B cell (primary cell): ENCODE measurements around the gene CST9. TPM values are rescaled to one million over a fixed set of nuclear protein-coding genes. Genes with fewer than 3 reads are reported as not detected.
"Not testable (repeated sequence)": the region's sequence is repeated elsewhere in the genome, so short reads cannot be mapped to it uniquely, and the experiment has no call there.

ENCODE experiments used
- ATAC-seq: fragments of 200-7000 bp; cut with Tn5 transposase; one replicate; pipeline ENCODE4 v1.10.0; 2021; ENCODE audit warnings: low read depth, mild to moderate bottlenecking, moderate number of reproducible peaks, moderate library complexity
- CTCF ChIA-PET: fragments of 350-600 bp; sonication (Branson Sonifier 250); formaldehyde crosslinking; loops from one replicate; lab custom pipeline; 2021; ENCODE audit warnings: antibody characterized with exemption, inconsistent platforms; lab: Charles Lee
- POLR2A ChIA-PET: fragments of 350-600 bp; sonication (Branson Sonifier 250); formaldehyde crosslinking; loops from one replicate; lab custom pipeline; 2021; ENCODE audit warnings: antibody characterized with exemption; lab: Charles Lee
- DNase-seq: peaks from one replicate; pipeline ENCODE4 v3.0.0; 2013
- H2AFZ ChIP-seq: 2 replicates; pipeline ENCODE4 v1.6.1; 2012; ENCODE audit warnings: mild to moderate bottlenecking, low read depth, low read length; ENCODE audit not compliant: insufficient read depth, poor library complexity, severe bottlenecking
- H3K27ac ChIP-seq, 2 donors: 1 replicate in 1 of 2; 2 replicates in 1 of 2; pipeline ENCODE4 v1.5.1; 2012 to 2013; ENCODE audit warnings: low read length in 2 of 2, mild to moderate bottlenecking in 2 of 2, moderate library complexity in 1 of 2
- H3K27me3 ChIP-seq, 4 experiments: fragments of 200-600 bp in 1 of 4; sonication (generic) in 1 of 4; replicated peaks in 1 of 4; 1 replicate in 2 of 4; 2 replicates in 2 of 4; pipeline versions ENCODE4 v1.6.1 to v1.7.0; 2013 to 2016; ENCODE audit warnings: low read length in 3 of 4, mild to moderate bottlenecking in 2 of 4, mixed read lengths in 1 of 4, moderate library complexity in 1 of 4; ENCODE audit not compliant: insufficient read depth in 4 of 4, control insufficient read depth in 3 of 4; ENCODE audit errors: control extremely low read depth in 1 of 4
- H3K36me3 ChIP-seq, 2 experiments: replicated peaks in 1 of 2; 1 replicate in 1 of 2; 2 replicates in 1 of 2; pipeline versions ENCODE4 v1.6.1 to v1.7.1; 2013; ENCODE audit warnings: low read length in 1 of 2; ENCODE audit not compliant: insufficient read depth in 2 of 2, control insufficient read depth in 1 of 2; ENCODE audit errors: control extremely low read depth in 1 of 2, extremely low read depth in 1 of 2
- H3K4me1 ChIP-seq, 2 donors: fragments of 200-600 bp in 1 of 2; sonication (generic) in 1 of 2; 1 replicate in 1 of 2; 2 replicates in 1 of 2; pipeline versions ENCODE4 v1.5.1 to v1.6.1; 2013 to 2017; ENCODE audit warnings: low read length in 2 of 2; ENCODE audit not compliant: control insufficient read depth in 2 of 2, insufficient read depth in 2 of 2
- H3K4me2 ChIP-seq: replicated peaks from 2 replicates; pipeline ENCODE3; 2012; ENCODE audit warnings: mild to moderate bottlenecking, low read depth, low read length; ENCODE audit not compliant: poor library complexity, severe bottlenecking
- H3K4me3 ChIP-seq, 5 experiments: fragments of 200-600 bp in 1 of 5; sonication (generic) in 1 of 5; 1 replicate in 3 of 5; 2 replicates in 2 of 5; pipeline versions ENCODE4 v1.5.1 to v1.7.0; 2011 to 2016; ENCODE audit warnings: low read length in 4 of 5, mild to moderate bottlenecking in 4 of 5, low read depth in 2 of 5, control low read depth in 1 of 5, moderate library complexity in 1 of 5; ENCODE audit not compliant: insufficient read depth in 1 of 5; ENCODE audit errors: control extremely low read depth in 1 of 5, extremely low read depth in 1 of 5
- H3K79me2 ChIP-seq: fragments of 200-600 bp; sonication (generic); one replicate; pipeline ENCODE4 v1.6.0; 2016; ENCODE audit warnings: low read length; ENCODE audit not compliant: control insufficient read depth, insufficient read depth
- H3K9ac ChIP-seq: fragments of 200-600 bp; sonication (generic); 2 replicates; pipeline ENCODE4 v1.6.1; 2017; ENCODE audit warnings: mild to moderate bottlenecking, low read length, moderate library complexity
- H3K9me3 ChIP-seq, 3 donors: one replicate each; pipeline versions ENCODE4 v1.6.1 to v1.7.1; 2013; ENCODE audit warnings: low read length in 2 of 3; ENCODE audit not compliant: control insufficient read depth in 2 of 3, insufficient read depth in 1 of 3; ENCODE audit errors: control extremely low read depth in 1 of 3
- H4K20me1 ChIP-seq: 2 replicates; pipeline ENCODE4 v1.6.0; 2012; ENCODE audit warnings: mild to moderate bottlenecking, low read length; ENCODE audit not compliant: insufficient read depth, control insufficient read depth, poor library complexity, severe bottlenecking
- H3K27ac Mint-ChIP-seq: one replicate; pipeline ENCODE4 v1.8.0; 2021; ENCODE audit warnings: mixed read lengths
- H3K27me3 Mint-ChIP-seq: one replicate; pipeline ENCODE4 v1.8.0; 2021; ENCODE audit warnings: mixed read lengths
- H3K4me1 Mint-ChIP-seq: one replicate; pipeline ENCODE4 v1.8.0; 2021; ENCODE audit warnings: mixed read lengths
- H3K4me3 Mint-ChIP-seq: one replicate; pipeline ENCODE4 v1.8.0; 2021; ENCODE audit warnings: mixed read lengths
- H3K9me3 Mint-ChIP-seq: one replicate; pipeline ENCODE4 v1.8.0; 2022; ENCODE audit warnings: mixed read lengths; ENCODE audit not compliant: insufficient read depth
- CTCF ChIP-seq: fragments of 200-600 bp; IDR thresholded peaks from one replicate; pipeline ENCODE4 v1.8.0; 2022; ENCODE audit warnings: antibody characterized with exemption, mild to moderate bottlenecking
- EZH2 ChIP-seq: IDR thresholded peaks from 2 replicates; pipeline ENCODE4 v1.6.1; 2012; ENCODE audit warnings: borderline replicate concordance, low read depth, mild to moderate bottlenecking, moderate library complexity, low read length; ENCODE audit not compliant: insufficient read depth, poor library complexity, severe bottlenecking
- WGBS: methylation state at CpG from one replicate; pipeline ENCODE4 v1.1.5; 2013; ENCODE audit warnings: missing lambda C conversion rate; ENCODE audit not compliant: insufficient coverage; 5-methylcytosine and 5-hydroxymethylcytosine counted together
- intact Hi-C: fragments of 100-400 bp; cut with micrococcal nuclease; formaldehyde crosslinking; loops from one replicate; pipeline ENCODE4 v1.10.0; 2022
- polyA plus RNA-seq: library from polyadenylated mRNA; depleted of rRNA; stranded (reverse); fragments of >200 nt; gene quantifications from 2 replicates; pipeline ENCODE4 v1.2.3, GENCODE V29; 2012
- total RNA-seq, 2 donors: library from RNA; stranded (reverse); fragments of 120-200 nt in 1 of 2; gene quantifications; 1 replicate in 1 of 2; 2 replicates in 1 of 2; pipeline versions ENCODE4 v1.2.3 to v1.2.4, GENCODE V29; 2013 to 2022

Gene CST9
- total and polyA plus RNA-seq, 2 donors (not counting 1 experiment from before 2014, with no cell fraction given): not detected

GRCh38 chr20:23622839-23623343 lies 17.2 kb upstream of the CST9 start:
- Mint-ChIP-seq H3K4me1 (peaks cover 4% of the 10 kb centered on the region), H3K27me3 (peaks cover 19% of the 10 kb centered on the region), H3K27ac (no peak overlapping the region), H3K4me3 (no peak overlapping the region), H3K9me3 (no peaks in the 10 kb centered on the region)
- Histone ChIP-seq H3K27ac (no peak overlapping the region), H3K4me1 (peaks cover 0 to 6% of the 10 kb centered on the region in 2 donors), H3K9ac (peak overlapping the region; percentile 30), H3K27me3 (peaks cover 0 to 3% (median 0%) of the 10 kb centered on the region in 4 experiments), H4K20me1 (no peaks in the 10 kb centered on the region), H3K4me3 (no peak overlapping the region), H3K9me3 (no peaks in the 10 kb centered on the region), H3K36me3 (no peaks in the 10 kb centered on the region), H3K79me2 (no peaks in the 10 kb centered on the region), H2AFZ (peak overlapping the region; percentile 46), H3K4me2 (peak overlapping the region; percentile 36)
- WGBS: 11% methylated on average over 4 of the region's 4 CpGs
- DNase-seq: no peak
- intact Hi-C loops: no loop called here
- ATAC-seq: no peak
- TF ChIP-seq CTCF: no peak
- no peak for TF ChIP-seq EZH2
- ChIA-PET CTCF (no interaction called here), POLR2A (no interaction called here)

- ATAC-seq, H3K4me1 Mint-ChIP-seq, H3K27ac ChIP-seq, intact Hi-C loops, H3K27ac Mint-ChIP-seq, H3K4me3 ChIP-seq, H2AFZ ChIP-seq, H4K20me1 ChIP-seq, H3K4me2 ChIP-seq, H3K9me3 ChIP-seq, H3K79me2 ChIP-seq, H3K9ac ChIP-seq, POLR2A ChIA-PET, H3K27me3 ChIP-seq, H3K36me3 ChIP-seq, H3K4me3 Mint-ChIP-seq, H3K4me1 ChIP-seq, H3K9me3 Mint-ChIP-seq, DNase-seq, CTCF ChIA-PET: not testable (repeated sequence)
- H3K27me3 Mint-ChIP-seq: peaks cover 18% of the 10 kb centered on the region
- WGBS: no CpG with 5 or more reads among the region's 3 CpGs
These were observed 16.7 kb upstream of the CST9 start for GRCh38 chr20:23622401-23622800.

- H3K4me1 ChIP-seq, H3K36me3 ChIP-seq, H3K9ac ChIP-seq, H3K4me3 Mint-ChIP-seq, H2AFZ ChIP-seq, CTCF ChIA-PET, H3K27ac ChIP-seq, DNase-seq, H3K79me2 ChIP-seq, H3K9me3 ChIP-seq, H3K27ac Mint-ChIP-seq, H3K4me3 ChIP-seq, H3K9me3 Mint-ChIP-seq, H3K27me3 ChIP-seq, POLR2A ChIA-PET, H3K4me2 ChIP-seq, ATAC-seq, H4K20me1 ChIP-seq, H3K4me1 Mint-ChIP-seq, intact Hi-C loops: not testable (repeated sequence)
- peaks cover 14% of the 10 kb centered on the region for H3K27me3 Mint-ChIP-seq
- 86% methylated on average over 9 of the region's 11 CpGs for WGBS
These were observed 15.1 kb upstream of the CST9 start for GRCh38 chr20:23620670-23621386.
